NOMO-1 treated with DMSO at 0.1 percent for 48 hours (cell line): ENCODE measurements around the gene IQGAP3.
A peak's percentile ranks its signal among the peaks of the same experiment; 100 is the strongest.

ENCODE experiments used
- DNase-seq: peaks from one replicate; lab custom pipeline; 2025; ENCODE audit not compliant: unreplicated experiment; lab: John Stamatoyannopoulos, UW

The IQGAP3 gene

GRCh38 chr1:156486421-156487344 lies 85.7 kb downstream of the IQGAP3 start:
- DNase-seq, result no peak

DNA sequence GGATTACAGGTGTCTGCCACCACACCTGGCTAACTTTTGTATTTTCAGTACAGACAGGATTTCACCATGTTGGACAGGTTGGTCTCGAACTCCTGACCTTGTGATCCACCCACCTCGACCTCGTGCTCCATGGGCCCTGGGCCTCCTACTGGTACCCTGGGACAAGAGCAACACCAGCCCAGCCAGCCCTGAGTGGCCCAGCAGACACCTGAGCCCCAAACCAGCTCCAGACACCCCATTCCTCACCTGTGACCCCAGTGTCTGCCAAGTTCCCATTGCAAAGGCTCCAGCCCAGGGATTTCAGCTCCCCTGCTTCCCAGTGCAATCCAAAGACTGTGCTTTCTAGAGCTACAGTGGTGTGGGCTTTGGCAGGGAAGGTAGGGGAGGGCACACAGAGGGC lies 86.4 kb downstream of the IQGAP3 start:
- no peak for DNase-seq

DNA sequence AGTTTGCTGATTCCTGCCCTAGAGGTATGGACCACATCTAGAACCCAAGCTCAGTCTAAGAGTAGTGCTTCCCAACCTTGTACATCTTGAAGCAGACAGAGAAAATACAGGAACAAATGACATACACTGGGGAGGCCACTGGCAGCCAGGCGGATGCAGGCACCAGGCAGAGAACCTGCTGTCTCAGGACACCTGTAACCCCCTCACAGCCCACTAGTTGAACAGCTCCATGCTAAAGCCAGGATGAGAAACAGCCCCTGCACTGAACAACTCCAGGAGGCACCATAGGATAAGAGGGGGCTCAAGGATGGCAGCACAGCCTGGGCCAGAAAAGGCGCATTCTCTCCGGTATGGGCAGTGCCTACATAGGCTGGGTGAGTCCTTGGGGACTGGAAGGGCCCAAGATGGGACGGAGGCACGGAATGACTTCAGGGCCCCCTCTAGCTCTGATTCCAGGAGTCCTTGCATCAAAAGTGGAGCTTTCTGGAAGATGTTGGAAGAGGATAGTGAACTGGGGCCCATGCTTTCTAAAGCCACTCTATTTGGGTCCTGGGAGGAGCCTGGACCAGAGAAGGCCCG lies 87.8 kb downstream of the IQGAP3 start:
- DNase-seq, result no peak

DNA sequence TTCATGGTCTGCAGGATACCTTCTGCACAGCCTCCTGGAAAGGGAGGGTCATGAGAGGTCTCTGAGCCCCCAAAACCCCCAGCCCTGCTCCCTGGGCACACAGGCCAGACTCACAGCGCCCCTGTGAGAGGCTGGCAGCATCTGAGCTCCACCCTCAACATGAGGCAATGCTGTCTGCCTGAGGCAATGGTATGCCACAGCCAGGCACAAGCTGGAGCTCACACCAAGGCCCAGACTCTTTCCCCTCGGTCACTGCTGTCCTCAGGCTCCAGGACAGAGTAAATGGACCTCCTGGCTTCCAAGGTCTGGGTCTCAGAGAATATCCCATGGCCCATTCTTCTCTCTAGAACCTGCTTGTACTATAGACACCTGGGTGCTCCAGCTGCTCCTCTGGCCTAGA lies 89.0 kb downstream of the IQGAP3 start:
- no peak for DNase-seq

DNA sequence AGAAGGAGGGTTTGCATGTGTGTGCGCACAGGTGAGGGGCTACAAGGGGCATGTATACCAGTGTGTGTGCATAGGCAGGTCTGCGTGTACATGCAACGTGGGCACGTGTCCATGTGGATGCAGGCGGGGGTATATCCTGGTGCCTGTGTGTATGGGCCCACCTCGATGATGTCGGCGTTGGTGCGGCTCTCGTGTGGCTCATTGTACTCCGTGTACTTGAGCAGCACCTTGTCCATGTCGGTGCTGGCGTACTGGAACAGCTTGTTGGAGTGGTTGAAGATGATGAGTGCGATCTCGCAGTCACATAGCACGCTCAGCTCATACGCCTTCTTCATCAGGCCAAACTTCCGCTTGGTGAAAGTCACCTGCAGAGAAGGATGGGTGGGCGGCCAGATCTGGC lies 90.1 kb downstream of the IQGAP3 start:
- no peak for DNase-seq

GRCh38 chr1:156481527-156481926 lies 90.8 kb downstream of the IQGAP3 start:
- no peak for DNase-seq

DNA sequence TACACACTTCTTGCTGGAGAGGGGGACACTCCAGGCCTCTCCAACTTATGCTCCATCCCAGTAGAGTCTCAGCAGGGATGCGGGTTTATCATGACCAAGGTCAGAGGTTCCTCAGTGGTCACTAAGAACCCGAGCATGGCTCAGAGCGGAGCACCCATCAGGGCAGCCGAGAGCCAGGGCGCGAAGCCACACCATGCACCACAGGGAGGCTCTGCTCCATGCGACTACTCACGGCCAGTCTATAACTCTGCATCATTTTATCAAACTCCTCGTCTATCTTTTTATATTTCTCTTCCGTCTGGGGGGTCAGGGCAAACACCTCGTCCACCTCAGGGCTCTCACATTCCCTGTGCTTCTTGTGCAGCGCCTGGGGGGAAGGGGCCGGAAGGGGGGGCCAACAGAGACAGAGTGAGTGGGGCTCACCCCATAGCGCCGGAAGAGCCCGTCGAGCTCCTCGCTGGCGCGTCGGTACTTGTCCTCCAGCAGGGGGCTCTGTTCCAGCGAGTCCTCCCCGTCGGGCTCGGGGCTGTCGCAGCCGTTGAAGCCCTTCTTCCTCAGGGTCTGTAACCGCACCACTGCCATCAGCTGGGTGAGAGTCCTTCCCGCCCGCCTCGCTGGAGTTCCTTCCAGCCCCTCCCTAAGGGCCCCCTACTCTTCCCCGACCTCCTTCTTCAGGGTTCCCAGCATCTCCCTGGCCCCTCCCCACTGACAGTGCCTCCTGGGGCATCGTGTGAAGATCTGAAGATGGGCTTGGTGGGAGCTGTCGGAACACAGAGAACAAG lies 91.8 kb downstream of the IQGAP3 start:
- peak; percentile 70 for DNase-seq

- peak; percentile 82 for DNase-seq
Observed at GRCh38 chr1:156480016-156480370, 92.4 kb downstream of the IQGAP3 start.

GRCh38 chr1:156479093-156480015 lies 93.0 kb downstream of the IQGAP3 start:
- no peak for DNase-seq

- no peak for DNase-seq
Observed at GRCh38 chr1:156478250-156478627, 94.1 kb downstream of the IQGAP3 start.

- no peak for DNase-seq
Observed at GRCh38 chr1:156477526-156478249, 94.7 kb downstream of the IQGAP3 start.

DNA sequence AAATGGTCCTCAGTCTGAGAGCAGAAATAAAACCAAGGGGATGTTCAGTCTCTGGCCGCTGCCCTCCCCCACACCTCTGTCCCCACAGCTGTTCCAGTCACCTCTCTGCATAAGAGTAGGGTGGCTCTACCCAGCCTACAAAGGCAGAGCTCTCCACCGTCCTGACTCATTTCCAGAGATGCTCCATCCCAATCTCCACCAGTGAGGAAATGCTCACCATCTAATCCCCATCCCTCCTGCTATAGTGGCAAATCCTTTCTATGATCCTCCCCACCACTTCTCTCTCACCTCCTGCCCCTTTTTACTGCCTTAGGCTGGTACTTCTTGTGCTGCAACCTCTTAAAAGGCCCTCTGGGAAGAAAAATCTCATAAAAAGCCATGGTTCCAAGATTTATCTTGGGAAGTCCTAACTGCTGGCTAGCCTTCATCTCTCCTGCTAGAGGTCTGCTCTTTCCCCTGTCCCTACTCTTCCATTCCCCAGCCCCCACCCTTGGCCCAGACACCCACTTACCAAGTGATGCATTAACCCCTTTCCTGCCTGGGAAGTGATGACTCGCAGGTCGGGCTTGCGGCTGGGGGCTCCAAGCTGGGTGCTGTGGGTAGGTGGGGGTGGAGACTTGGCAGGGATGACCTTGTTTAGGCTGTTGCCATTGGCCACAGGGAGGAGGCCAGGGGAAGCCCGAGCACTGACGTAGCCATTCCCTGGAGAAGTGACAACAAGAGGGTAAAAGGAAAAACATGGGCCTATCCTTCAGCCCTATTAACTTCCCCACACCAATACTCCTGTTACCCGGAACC lies 95.7 kb downstream of the IQGAP3 start:
- no peak for DNase-seq

- no peak for DNase-seq
Observed at GRCh38 chr1:156475568-156476500, 96.5 kb downstream of the IQGAP3 start.
